ENCODE data around the gene EVL. TPM values are rescaled to one million over a fixed set of nuclear protein-coding genes. Genes with fewer than 3 reads are reported as not detected.

EVL gene
- total RNA-seq, 2 donors from 2014 or later: 41.5 to 42.0 TPM

GRCh38 chr14:100110816-100111215, 45.6 kb downstream of the EVL start:
- Histone ChIP-seq H3K4me1 (peaks cover 0 to 37% of the 10 kb centered on the region in 2 donors), H3K9me3 (no peaks in the 10 kb centered on the region), H3K4me3 (no peak overlapping the region), H3K27ac (no peak overlapping the region), H3K36me3 (no peaks in the 10 kb centered on the region), H3K27me3 (no peaks in the 10 kb centered on the region)
- no peak for TF ChIP-seq CTCF (IDR thresholded peaks at IDR 0.05)
- no peak for DNase-seq (ENCODE audit: low spot score)

DNA sequence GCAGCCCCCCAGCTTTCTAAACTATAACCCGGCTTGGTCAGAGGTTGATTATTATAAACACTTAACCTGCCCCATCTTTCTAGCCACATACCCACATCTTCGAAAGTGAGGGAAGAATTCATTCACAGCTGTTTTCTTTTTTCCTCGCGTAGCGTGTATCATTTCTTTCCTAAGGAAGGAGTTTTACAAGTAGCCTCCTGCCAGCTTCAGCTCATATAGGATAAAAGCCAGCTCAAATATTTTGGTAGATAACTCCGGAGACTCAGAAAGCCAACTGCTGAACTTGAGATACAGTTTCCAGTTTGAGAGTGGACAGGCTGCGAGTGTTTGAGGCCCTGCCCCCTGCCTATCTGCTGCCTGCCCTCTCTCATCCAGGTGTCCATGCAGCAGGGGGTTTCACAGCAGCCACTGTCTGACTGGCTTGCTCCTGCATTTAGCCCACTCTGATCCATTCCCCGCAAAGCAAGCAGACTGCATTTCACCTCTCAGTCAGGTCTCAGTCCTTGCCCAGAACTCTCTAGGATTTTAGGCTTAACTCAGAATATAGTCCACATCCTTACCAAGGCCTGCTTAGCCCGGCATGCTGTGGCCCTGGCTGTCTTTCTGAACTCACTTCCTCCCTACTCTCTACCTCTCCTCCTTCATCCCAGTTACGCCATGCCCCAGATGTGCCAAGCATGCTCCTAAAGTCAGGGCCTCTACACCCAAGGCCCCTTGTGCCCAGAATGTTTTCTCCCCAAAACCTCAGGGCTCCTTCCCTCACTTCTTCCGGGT, 46.9 kb downstream of the EVL start:
- H3K4me1 ChIP-seq: peaks cover 0 to 24% of the 10 kb centered on the region in 2 donors
- H3K27ac ChIP-seq: no peak overlapping the region
- H3K9me3 ChIP-seq: no peaks in the 10 kb centered on the region
- no peaks in the 10 kb centered on the region for H3K36me3 ChIP-seq
- DNase-seq (ENCODE audit: low spot score): no peak
- no peaks in the 10 kb centered on the region for H3K27me3 ChIP-seq
- no peak for TF ChIP-seq CTCF (IDR thresholded peaks at IDR 0.05)
- H3K4me3 ChIP-seq: no peak overlapping the region

- Histone ChIP-seq H3K27ac (no peak overlapping the region), H3K36me3 (no peaks in the 10 kb centered on the region), H3K9me3 (no peaks in the 10 kb centered on the region), H3K4me1 (peaks cover 0 to 4% of the 10 kb centered on the region in 2 donors), H3K4me3 (no peak overlapping the region), H3K27me3 (no peaks in the 10 kb centered on the region)
- no peak for TF ChIP-seq CTCF (IDR thresholded peaks at IDR 0.05)
- DNase-seq (ENCODE audit: low spot score): no peak
Measured at GRCh38 chr14:100114109-100114765, 49.0 kb downstream of the EVL start.

- DNase-seq (ENCODE audit: low spot score): no peak
- H3K27ac ChIP-seq: no peak overlapping the region
- H3K27me3 ChIP-seq: no peaks in the 10 kb centered on the region
- peaks cover 0 to 4% of the 10 kb centered on the region in 2 donors for H3K4me1 ChIP-seq
- H3K36me3 ChIP-seq: no peaks in the 10 kb centered on the region
- no peak overlapping the region for H3K4me3 ChIP-seq
- H3K9me3 ChIP-seq: no peaks in the 10 kb centered on the region
- no peak for TF ChIP-seq CTCF (IDR thresholded peaks at IDR 0.05)
Measured at GRCh38 chr14:100115236-100115635, 50.0 kb downstream of the EVL start.

GRCh38 chr14:100115726-100116125, 50.5 kb downstream of the EVL start:
- H3K36me3 ChIP-seq: no peaks in the 10 kb centered on the region
- no peaks in the 10 kb centered on the region for H3K27me3 ChIP-seq
- H3K27ac ChIP-seq: no peak overlapping the region
- TF ChIP-seq CTCF (IDR thresholded peaks at IDR 0.05): no peak
- no peak overlapping the region for H3K4me3 ChIP-seq
- H3K9me3 ChIP-seq: no peaks in the 10 kb centered on the region
- H3K4me1 ChIP-seq: peaks cover 0 to 4% of the 10 kb centered on the region in 2 donors
- no peak for DNase-seq (ENCODE audit: low spot score)

All from right atrium auricular region (tissue), 2 donors.